HFF-Myc (cell line): ENCODE data around the gene EHD3.

Experiments used
- DNase-seq: peaks from one replicate; pipeline ENCODE4 v3.0.0-alpha.2; 2011; ENCODE audit warnings: low read depth; ENCODE audit errors: extremely low read depth
- H3K4me3 ChIP-seq: replicated peaks from 2 replicates; pipeline ENCODE4 v1.5.1; 2011; ENCODE audit warnings: low read depth, mild to moderate bottlenecking, control low read depth, low read length
- TF ChIP-seq, protein P1 (sequence below): IDR thresholded peaks from 2 replicates; pipeline ENCODE4 v1.5.1; 2012; ENCODE audit warnings: mild to moderate bottlenecking, low read depth, low read length, control low read depth; ENCODE audit errors: missing control alignments

The EHD3 gene

DNA sequence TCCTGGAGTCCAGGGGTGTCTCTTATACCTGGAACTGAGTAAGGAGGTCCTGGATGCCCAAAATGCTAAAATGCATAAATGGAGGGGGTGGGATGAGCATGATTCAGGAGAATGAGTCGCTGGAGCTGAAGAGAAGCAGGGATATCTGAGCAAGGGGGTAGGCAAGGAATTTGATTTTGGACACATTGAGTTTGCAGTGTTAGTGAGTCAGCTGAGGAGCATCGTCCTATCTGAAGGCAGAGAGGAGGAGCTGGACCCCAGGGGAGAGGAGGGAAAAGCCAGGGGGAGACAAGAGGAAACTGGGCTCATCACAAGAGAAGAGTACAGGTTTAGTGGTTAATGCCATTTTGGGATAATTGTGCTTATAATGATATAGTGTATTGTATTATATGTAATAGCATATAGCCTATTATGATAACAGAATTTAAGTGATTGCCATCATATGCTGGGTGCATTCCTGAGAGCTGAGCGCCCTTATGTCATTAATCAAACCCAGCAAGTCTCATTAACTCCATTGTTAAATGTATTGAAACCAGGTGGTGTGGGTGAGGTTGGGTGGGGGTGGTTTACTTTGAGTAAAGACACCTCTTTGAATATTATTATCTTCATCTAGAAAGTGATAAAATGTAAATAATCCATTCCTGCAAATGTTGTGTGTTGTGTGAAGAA is 12.4 kb downstream of the EHD3 start:
- no peak for DNase-seq
- TF ChIP-seq, protein P1, sequence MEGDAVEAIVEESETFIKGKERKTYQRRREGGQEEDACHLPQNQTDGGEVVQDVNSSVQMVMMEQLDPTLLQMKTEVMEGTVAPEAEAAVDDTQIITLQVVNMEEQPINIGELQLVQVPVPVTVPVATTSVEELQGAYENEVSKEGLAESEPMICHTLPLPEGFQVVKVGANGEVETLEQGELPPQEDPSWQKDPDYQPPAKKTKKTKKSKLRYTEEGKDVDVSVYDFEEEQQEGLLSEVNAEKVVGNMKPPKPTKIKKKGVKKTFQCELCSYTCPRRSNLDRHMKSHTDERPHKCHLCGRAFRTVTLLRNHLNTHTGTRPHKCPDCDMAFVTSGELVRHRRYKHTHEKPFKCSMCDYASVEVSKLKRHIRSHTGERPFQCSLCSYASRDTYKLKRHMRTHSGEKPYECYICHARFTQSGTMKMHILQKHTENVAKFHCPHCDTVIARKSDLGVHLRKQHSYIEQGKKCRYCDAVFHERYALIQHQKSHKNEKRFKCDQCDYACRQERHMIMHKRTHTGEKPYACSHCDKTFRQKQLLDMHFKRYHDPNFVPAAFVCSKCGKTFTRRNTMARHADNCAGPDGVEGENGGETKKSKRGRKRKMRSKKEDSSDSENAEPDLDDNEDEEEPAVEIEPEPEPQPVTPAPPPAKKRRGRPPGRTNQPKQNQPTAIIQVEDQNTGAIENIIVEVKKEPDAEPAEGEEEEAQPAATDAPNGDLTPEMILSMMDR = no peak
- H3K4me3 ChIP-seq = no peak overlapping the region

DNA sequence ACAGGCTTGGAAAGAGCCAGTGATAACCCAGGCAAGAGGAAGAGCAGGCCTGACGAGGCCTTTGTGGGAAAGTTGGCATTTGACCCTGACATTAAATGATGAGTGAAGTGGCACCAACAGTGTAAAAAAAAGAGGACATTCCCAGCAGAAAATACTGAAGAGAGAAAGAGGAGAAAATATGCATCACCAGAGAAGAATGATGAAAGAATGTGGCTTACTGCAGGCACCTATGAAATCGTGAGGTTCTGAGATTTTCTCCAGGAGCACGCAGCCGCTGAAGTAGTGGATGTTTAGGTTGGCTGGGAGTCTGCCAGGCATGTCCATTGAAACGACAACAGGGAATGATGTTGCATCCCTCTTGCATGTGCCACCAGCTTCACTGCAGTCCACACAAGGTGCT is 13.8 kb downstream of the EHD3 start:
- TF ChIP-seq, protein P1 = no peak
- DNase-seq = no peak
- no peak overlapping the region for H3K4me3 ChIP-seq

- no peak for DNase-seq
- TF ChIP-seq, protein P1 = no peak
- no peak overlapping the region for H3K4me3 ChIP-seq
Measured at GRCh38 chr2:31248139-31248538, 14.2 kb downstream of the EHD3 start.

DNA sequence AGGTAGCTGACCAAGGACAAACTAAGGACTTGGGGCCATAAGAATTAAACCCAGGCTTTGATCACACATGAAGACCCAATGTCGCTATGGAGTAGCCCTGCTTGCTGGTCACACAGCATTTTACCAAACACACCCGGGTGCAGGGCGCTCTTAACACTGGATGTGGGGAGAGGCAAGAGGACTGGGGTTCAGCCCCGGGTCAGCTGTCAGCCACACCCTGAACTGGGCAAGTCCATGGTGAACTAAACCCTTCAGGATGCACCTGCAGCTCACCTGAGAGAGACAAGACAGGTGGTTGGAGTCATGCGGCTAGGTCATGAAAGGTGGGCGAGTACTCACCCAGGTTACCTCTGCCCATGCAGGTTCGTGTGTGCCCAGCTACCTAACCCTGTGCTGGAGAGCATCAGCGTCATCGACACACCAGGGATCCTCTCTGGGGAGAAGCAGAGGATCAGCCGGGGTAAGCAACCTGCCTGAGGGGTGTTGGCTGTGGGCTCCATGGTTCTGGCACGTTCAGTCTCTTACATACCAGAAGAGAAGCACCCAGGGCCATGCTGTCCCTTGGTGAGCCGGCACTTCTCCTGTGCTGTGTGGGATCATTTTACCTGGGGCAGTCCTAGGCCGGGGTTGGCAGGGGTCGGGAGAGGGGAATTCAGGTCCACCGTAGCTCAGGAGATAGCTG is 15.2 kb downstream of the EHD3 start:
- TF ChIP-seq, protein P1 = no peak
- no peak overlapping the region for H3K4me3 ChIP-seq
- DNase-seq = no peak

- DNase-seq = no peak
- TF ChIP-seq, protein P1 = no peak
Measured at GRCh38 chr2:31251018-31251417, 17.1 kb downstream of the EHD3 start.

DNA sequence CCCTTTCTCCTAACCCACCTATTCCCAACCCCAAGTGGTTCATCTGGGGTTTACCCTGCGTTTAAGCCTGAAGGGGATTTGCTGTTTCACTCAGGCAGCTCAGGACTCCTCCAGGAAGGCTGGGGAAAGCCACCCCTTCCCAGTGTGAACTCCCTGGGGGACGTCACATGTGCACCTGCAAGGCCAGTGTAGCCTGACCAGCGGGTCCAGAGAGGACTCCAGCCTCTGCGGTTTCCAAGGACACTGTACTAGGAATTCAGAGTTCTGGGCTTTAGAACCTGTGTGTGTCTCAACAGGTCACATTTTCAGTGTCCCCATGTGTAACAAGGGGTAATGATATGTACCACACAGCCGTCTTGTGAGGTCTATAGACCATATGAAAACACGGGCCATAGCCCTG is 17.9 kb downstream of the EHD3 start:
- TF ChIP-seq, protein P1 = no peak
- no peak overlapping the region for H3K4me3 ChIP-seq
- no peak for DNase-seq

More at GRCh38 chr2:31251018-31251417, 17.1 kb downstream of the EHD3 start:
- no peak overlapping the region for H3K4me3 ChIP-seq
